Right lobe of liver (tissue), 6 donors: ENCODE data around the gene MNT. TPM values are rescaled to one million over a fixed set of nuclear protein-coding genes. Genes with fewer than 3 reads are reported as not detected.
A peak's percentile ranks its signal among the peaks of the same experiment; 100 is the strongest.

ENCODE experiments used
- ATAC-seq, 4 donors: fragments of 200-7000 bp; cut with Tn5 transposase; one replicate each; pipeline ENCODE4 v1.9.1; 2020; ENCODE audit warnings: mild to moderate bottlenecking in 4 of 4, moderate library complexity in 4 of 4
- DNase-seq, 3 donors: peaks; one replicate each; pipeline ENCODE4 v3.0.0-alpha.2; 2020
- H3K27ac ChIP-seq, 3 donors: fragments of 200-600 bp; one replicate each; pipeline ENCODE4 v1.8.0; 2022
- H3K27me3 ChIP-seq, 2 donors: fragments of 200-600 bp; one replicate each; pipeline ENCODE4 v1.8.0; 2022
- H3K36me3 ChIP-seq, 4 donors: fragments of 200-600 bp; sonication (generic) in 1 of 4; one replicate each; pipeline versions ENCODE4 v1.5.1 to v1.8.0; 2017 to 2022; ENCODE audit warnings: control low read depth in 1 of 4
- H3K4me1 ChIP-seq, 4 donors: fragments of 200-600 bp; sonication (generic) in 1 of 4; one replicate each; pipeline versions ENCODE4 v1.5.1 to v1.8.0; 2017 to 2022; ENCODE audit warnings: control low read depth in 1 of 4
- H3K4me3 ChIP-seq, 3 donors: fragments of 200-600 bp; one replicate each; pipeline ENCODE4 v1.8.0; 2022
- H3K9me3 ChIP-seq, 4 donors: fragments of 200-600 bp; sonication (generic) in 1 of 4; one replicate each; pipeline versions ENCODE4 v1.5.1 to v1.8.0; 2017 to 2022; ENCODE audit warnings: control low read depth in 1 of 4
- CTCF ChIP-seq, 4 donors: fragments of 200-600 bp in 3 of 4; fragments of 450-650 bp in 1 of 4; IDR thresholded peaks; one replicate each; pipeline versions ENCODE4 v1.5.1 to v1.8.0; 2016 to 2022; ENCODE audit warnings: antibody characterized with exemption in 4 of 4, mild to moderate bottlenecking in 2 of 4
- POLR2A ChIP-seq: fragments of 450-650 bp; IDR thresholded peaks from one replicate; pipeline ENCODE4 v1.6.1; 2017; ENCODE audit warnings: antibody characterized with exemption, mild to moderate bottlenecking
- WGBS: methylation state at CpG from one replicate; pipeline ENCODE4 v1.1.6; 2018; ENCODE audit warnings: low coverage, low lambda C conversion rate; ENCODE audit not compliant: insufficient coverage; ENCODE audit errors: missing lambda C conversion rate; 5-methylcytosine and 5-hydroxymethylcytosine counted together
- intact Hi-C, 2 donors: fragments of 100-400 bp; cut with DNase I; formaldehyde crosslinking; loops; one replicate each; pipeline versions ENCODE4 v1.11.2 to v1.14.1; 2022
- total RNA-seq, 6 experiments: library from RNA; depleted of rRNA in 2 of 6; stranded (reverse); fragments of >200 nt in 2 of 6; fragmentation: NEBNext Ultra II Directional in 3 of 6; extraction: Animal tissue kit (Norgen Biotek cat#: 25700) in 3 of 6; gene quantifications; one replicate each; pipeline versions ENCODE4 v1.1.0 to v1.2.4, GENCODE V29; 2016 to 2023
- donor health status: DM: no; HTN: yes; CAD: no.
- donor health status: DM: no; HTN: no; CAD: no.
- donor health status: DM: no; HTN: no; CAD: no.
- donor health status: DM: no; HTN: yes; CAD: no.
- donor health status: DM: no; HTN: yes; CAD: no.

Gene MNT
- total RNA-seq, 6 experiments from 2014 or later: 3.3 to 12.6 (median 7.0) TPM

- H3K9me3 ChIP-seq: no peaks in the 10 kb centered on the region
- 100% methylated on average over 1 of the region's 1 CpG for WGBS
- intact Hi-C loops: no loop called here
- H3K27ac ChIP-seq: no peak overlapping the region
- H3K4me1 ChIP-seq: no peaks in the 10 kb centered on the region
- no peaks in the 10 kb centered on the region for H3K27me3 ChIP-seq
- DNase-seq (no peak), ATAC-seq (no peak)
- no peak overlapping the region for H3K4me3 ChIP-seq
- TF ChIP-seq POLR2A (no peak), CTCF (IDR thresholded peaks at IDR 0.05) (no peak)
- H3K36me3 ChIP-seq: peaks cover 0 to 2% (median 0%) of the 10 kb centered on the region in 4 donors
Measured at GRCh38 chr17:2427910-2428309, 27.1 kb upstream of the MNT start.

GRCh38 chr17:2427215-2427614 lies 26.4 kb upstream of the MNT start:
- TF ChIP-seq POLR2A (no peak), CTCF (IDR thresholded peaks at IDR 0.05) (no peak)
- H3K9me3 ChIP-seq: no peaks in the 10 kb centered on the region
- no peaks in the 10 kb centered on the region for H3K36me3 ChIP-seq
- DNase-seq (no peak), ATAC-seq (no peak)
- H3K27ac ChIP-seq: no peak overlapping the region
- H3K4me1 ChIP-seq: no peaks in the 10 kb centered on the region
- intact Hi-C loops: no loop called here
- no peak overlapping the region for H3K4me3 ChIP-seq
- H3K27me3 ChIP-seq: no peaks in the 10 kb centered on the region
- 41% methylated on average over 2 of the region's 2 CpGs for WGBS

- H3K9me3 ChIP-seq: no peaks in the 10 kb centered on the region
- intact Hi-C loops: no loop called here
- DNase-seq: no peak
Measured at GRCh38 chr17:2423271-2423670, 22.4 kb upstream of the MNT start.

GRCh38 chr17:2421315-2422147 lies 20.7 kb upstream of the MNT start:
- Histone ChIP-seq H3K27me3 (no peaks in the 10 kb centered on the region), H3K4me1 (no peaks in the 10 kb centered on the region), H3K9me3 (no peaks in the 10 kb centered on the region), H3K4me3 (no peak overlapping the region), H3K36me3 (peaks cover 0 to 19% (median 5%) of the 10 kb centered on the region in 4 donors), H3K27ac (no peak overlapping the region)
- DNase-seq (no peak), ATAC-seq (peak in 1 of 4 donors; percentile 15)
- peak in 1 of 4 donors; percentile 4 for TF ChIP-seq CTCF (IDR thresholded peaks at IDR 0.05)
- no peak for TF ChIP-seq POLR2A
- intact Hi-C loops: no loop called here
- WGBS: 83% methylated on average over 25 of the region's 27 CpGs

More at GRCh38 chr17:2423271-2423670, 22.4 kb upstream of the MNT start:
- no peaks in the 10 kb centered on the region for H3K4me1 ChIP-seq
- no peak overlapping the region for H3K4me3 ChIP-seq
- ATAC-seq: no peak
- peaks cover 0 to 19% (median 5%) of the 10 kb centered on the region in 4 donors for H3K36me3 ChIP-seq
- H3K27ac ChIP-seq: no peak overlapping the region
- no peak for TF ChIP-seq POLR2A
- no peak for TF ChIP-seq CTCF (IDR thresholded peaks at IDR 0.05)
- no peaks in the 10 kb centered on the region for H3K27me3 ChIP-seq
- WGBS: 67% methylated on average over 5 of the region's 6 CpGs
